ENCODE measurements around the gene PSMB9. TPM values are rescaled to one million over a fixed set of nuclear protein-coding genes. Genes with fewer than 3 reads are reported as not detected.

Gene PSMB9
- polyA plus RNA-seq, 1 donor from 2014 or later = not detected

GRCh38 chr6:32854376-32855178, 585 bp downstream of the PSMB9 start:
- no peak for TF ChIP-seq RAD21 (conservative IDR thresholded peaks at IDR 0.05)
- no peak for TF ChIP-seq TAF1 (IDR thresholded peaks at IDR 0.05; ENCODE audit: low read depth)
- TF ChIP-seq EZH2 (IDR thresholded peaks at IDR 0.05; ENCODE audit: borderline replicate concordance, insufficient read depth, low read length, poor library complexity, severe bottlenecking) = no peak
- no peak for TF ChIP-seq SMC3 (conservative IDR thresholded peaks at IDR 0.05; ENCODE audit: poor library complexity)
- no peak for TF ChIP-seq MXI1 (conservative IDR thresholded peaks at IDR 0.05; ENCODE audit: poor library complexity, severe bottlenecking)
- TF ChIP-seq CTCF (IDR thresholded peaks at IDR 0.05; ENCODE audit: poor library complexity, severe bottlenecking) = no peak
- TF ChIP-seq POLR2AphosphoS5 (IDR thresholded peaks at IDR 0.05) = no peak
- no peak for TF ChIP-seq EP300 (conservative IDR thresholded peaks at IDR 0.05; ENCODE audit: poor library complexity, severe bottlenecking)
- peak overlapping the region; percentile 68 for H3K4me2 ChIP-seq (ENCODE audit: low read length)
- peaks cover 70% of the 10 kb centered on the region for H3K27me3 ChIP-seq (ENCODE audit: insufficient read depth, low read depth, low read length)
- H3K27ac ChIP-seq (ENCODE audit: low read length) = no peak overlapping the region
- H3K9me2 ChIP-seq (ENCODE audit: insufficient read depth, low read length) = no peaks in the 10 kb centered on the region
- H4K20me1 ChIP-seq (ENCODE audit: insufficient read depth) = no peaks in the 10 kb centered on the region
- H3K9ac ChIP-seq (ENCODE audit: low read length) = no peak overlapping the region
- H3K79me2 ChIP-seq (replicated peaks; ENCODE audit: insufficient read depth, low read length) = no peaks in the 10 kb centered on the region
- no peak overlapping the region for H2AFZ ChIP-seq (ENCODE audit: low read depth, low read length)
- no peaks in the 10 kb centered on the region for H3K36me3 ChIP-seq (ENCODE audit: insufficient read depth, low read length)
- H3K4me3 ChIP-seq (ENCODE audit: low read length) = peak overlapping the region; percentile 71
- H3K9me3 ChIP-seq (ENCODE audit: low read length) = no peaks in the 10 kb centered on the region
- no peaks in the 10 kb centered on the region for H3F3A ChIP-seq (ENCODE audit: insufficient read depth, low read length, poor library complexity, severe bottlenecking)

DNA sequence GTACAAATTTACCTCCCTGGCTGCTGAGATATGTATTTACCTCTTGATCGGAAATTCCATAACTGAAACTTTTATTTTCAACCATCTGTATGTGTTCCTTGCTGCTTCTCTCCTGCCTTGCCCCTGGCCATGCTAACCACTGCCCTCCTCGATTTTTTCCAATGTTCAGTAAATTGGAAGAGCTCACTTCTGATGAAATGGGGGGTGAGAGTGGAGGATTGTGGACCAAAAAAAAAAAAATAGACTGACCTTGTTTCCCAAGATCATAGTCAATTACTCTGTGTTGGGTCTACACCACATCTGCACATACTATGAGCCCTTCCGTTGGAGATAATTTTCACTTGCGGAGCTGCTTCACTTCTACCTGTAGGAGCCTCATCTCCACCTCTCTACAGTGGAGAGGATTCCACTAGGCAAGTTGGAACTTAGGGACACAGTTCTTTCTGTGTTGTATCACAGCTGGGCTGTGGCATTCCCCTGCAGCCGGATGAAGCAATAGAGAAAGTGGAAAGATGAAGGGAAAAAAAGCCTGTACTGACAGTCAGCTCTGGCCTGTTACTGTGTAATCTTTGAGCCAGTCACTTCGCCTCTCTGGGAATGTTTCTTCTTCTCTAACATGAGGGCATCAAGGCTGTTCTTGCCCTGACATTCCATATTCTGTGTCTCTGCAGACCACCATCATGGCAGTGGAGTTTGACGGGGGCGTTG, 1.6 kb downstream of the PSMB9 start:
- Histone ChIP-seq H3K4me3 (ENCODE audit: low read length) (no peak overlapping the region), H4K20me1 (ENCODE audit: insufficient read depth) (no peaks in the 10 kb centered on the region), H3K27ac (ENCODE audit: low read length) (no peak overlapping the region), H3K4me2 (ENCODE audit: low read length) (no peak overlapping the region), H3K9ac (ENCODE audit: low read length) (no peak overlapping the region), H3K36me3 (ENCODE audit: insufficient read depth, low read length) (no peaks in the 10 kb centered on the region), H3F3A (ENCODE audit: insufficient read depth, low read length, poor library complexity, severe bottlenecking) (no peaks in the 10 kb centered on the region), H3K79me2 (replicated peaks; ENCODE audit: insufficient read depth, low read length) (no peaks in the 10 kb centered on the region), H3K9me2 (ENCODE audit: insufficient read depth, low read length) (no peaks in the 10 kb centered on the region), H2AFZ (ENCODE audit: low read depth, low read length) (no peak overlapping the region), H3K27me3 (ENCODE audit: insufficient read depth, low read depth, low read length) (peaks cover 65% of the 10 kb centered on the region), H3K9me3 (ENCODE audit: low read length) (no peaks in the 10 kb centered on the region)
- no peak for TF ChIP-seq EP300 (conservative IDR thresholded peaks at IDR 0.05; ENCODE audit: poor library complexity, severe bottlenecking)
- TF ChIP-seq EZH2 (IDR thresholded peaks at IDR 0.05; ENCODE audit: borderline replicate concordance, insufficient read depth, low read length, poor library complexity, severe bottlenecking) = no peak
- TF ChIP-seq, protein P1, sequence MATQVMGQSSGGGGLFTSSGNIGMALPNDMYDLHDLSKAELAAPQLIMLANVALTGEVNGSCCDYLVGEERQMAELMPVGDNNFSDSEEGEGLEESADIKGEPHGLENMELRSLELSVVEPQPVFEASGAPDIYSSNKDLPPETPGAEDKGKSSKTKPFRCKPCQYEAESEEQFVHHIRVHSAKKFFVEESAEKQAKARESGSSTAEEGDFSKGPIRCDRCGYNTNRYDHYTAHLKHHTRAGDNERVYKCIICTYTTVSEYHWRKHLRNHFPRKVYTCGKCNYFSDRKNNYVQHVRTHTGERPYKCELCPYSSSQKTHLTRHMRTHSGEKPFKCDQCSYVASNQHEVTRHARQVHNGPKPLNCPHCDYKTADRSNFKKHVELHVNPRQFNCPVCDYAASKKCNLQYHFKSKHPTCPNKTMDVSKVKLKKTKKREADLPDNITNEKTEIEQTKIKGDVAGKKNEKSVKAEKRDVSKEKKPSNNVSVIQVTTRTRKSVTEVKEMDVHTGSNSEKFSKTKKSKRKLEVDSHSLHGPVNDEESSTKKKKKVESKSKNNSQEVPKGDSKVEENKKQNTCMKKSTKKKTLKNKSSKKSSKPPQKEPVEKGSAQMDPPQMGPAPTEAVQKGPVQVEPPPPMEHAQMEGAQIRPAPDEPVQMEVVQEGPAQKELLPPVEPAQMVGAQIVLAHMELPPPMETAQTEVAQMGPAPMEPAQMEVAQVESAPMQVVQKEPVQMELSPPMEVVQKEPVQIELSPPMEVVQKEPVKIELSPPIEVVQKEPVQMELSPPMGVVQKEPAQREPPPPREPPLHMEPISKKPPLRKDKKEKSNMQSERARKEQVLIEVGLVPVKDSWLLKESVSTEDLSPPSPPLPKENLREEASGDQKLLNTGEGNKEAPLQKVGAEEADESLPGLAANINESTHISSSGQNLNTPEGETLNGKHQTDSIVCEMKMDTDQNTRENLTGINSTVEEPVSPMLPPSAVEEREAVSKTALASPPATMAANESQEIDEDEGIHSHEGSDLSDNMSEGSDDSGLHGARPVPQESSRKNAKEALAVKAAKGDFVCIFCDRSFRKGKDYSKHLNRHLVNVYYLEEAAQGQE (IDR thresholded peaks at IDR 0.05; ENCODE audit: borderline replicate concordance) = no peak
- no peak for TF ChIP-seq MXI1 (conservative IDR thresholded peaks at IDR 0.05; ENCODE audit: poor library complexity, severe bottlenecking)
- TF ChIP-seq TAF1 (IDR thresholded peaks at IDR 0.05; ENCODE audit: low read depth) = no peak
- no peak for TF ChIP-seq RAD21 (conservative IDR thresholded peaks at IDR 0.05)
- TF ChIP-seq CTCF (IDR thresholded peaks at IDR 0.05; ENCODE audit: poor library complexity, severe bottlenecking) = no peak
- TF ChIP-seq POLR2AphosphoS5 (IDR thresholded peaks at IDR 0.05) = no peak
- no peak for TF ChIP-seq SMC3 (conservative IDR thresholded peaks at IDR 0.05; ENCODE audit: poor library complexity)

All from neural cell (in vitro differentiated cells).